OCI-LY3 (cell line): ENCODE measurements around the gene DNAJC19.

Source experiments
- H2AFZ ChIP-seq: fragments of 200-600, 300-600 bp; shearing (Covaris generic); 2 replicates; pipeline ENCODE4 v1.6.0; 2014; ENCODE audit warnings: antibody characterized with exemption, low read depth, low read length
- H3K27ac ChIP-seq: fragments of 200-600, 300-600 bp; sonication (generic); 2 replicates; pipeline ENCODE4 v1.5.1; 2014; ENCODE audit warnings: mild to moderate bottlenecking, low read length, moderate library complexity, mixed read lengths
- H3K27me3 ChIP-seq: fragments of 200-600, 300-600 bp; sonication (generic); 2 replicates; pipeline ENCODE4 v1.6.1; 2014; ENCODE audit warnings: low read depth, low read length, mixed read lengths
- H3K36me3 ChIP-seq: fragments of 200-600, 300-600 bp; sonication (generic); replicated peaks from 2 replicates; pipeline ENCODE3; 2014; ENCODE audit warnings: low read depth, low read length, mixed read lengths
- H3K4me1 ChIP-seq: fragments of 300-600, 200-600 bp; sonication (generic); 2 replicates; pipeline ENCODE4 v1.6.1; 2014; ENCODE audit warnings: low read length, mixed read lengths
- H3K4me2 ChIP-seq: fragments of 200-600, 300-600 bp; sonication (generic); 2 replicates; pipeline ENCODE4 v1.6.1; 2014; ENCODE audit warnings: low read length, mixed read lengths
- H3K4me3 ChIP-seq: fragments of 300-600, 200-600 bp; sonication (generic); 2 replicates; pipeline ENCODE4 v1.5.1; 2014; ENCODE audit warnings: antibody characterized with exemption, mild to moderate bottlenecking, low read length, moderate library complexity
- H3K79me2 ChIP-seq: fragments of 300-600, 200-600 bp; shearing (Covaris generic); 2 replicates; pipeline ENCODE4 v1.6.1; 2014; ENCODE audit warnings: mild to moderate bottlenecking, low read length, mixed read lengths
- H3K9ac ChIP-seq: fragments of 300-600, 200-600 bp; shearing (Covaris generic); 2 replicates; pipeline ENCODE4 v1.6.0; 2014; ENCODE audit warnings: mild to moderate bottlenecking, low read length, moderate library complexity
- H3K9me3 ChIP-seq: fragments of 200-600, 300-600 bp; shearing (Covaris generic); 2 replicates; pipeline ENCODE4 v1.6.1; 2014; ENCODE audit warnings: low read length, mixed read lengths; ENCODE audit not compliant: insufficient read depth
- H4K20me1 ChIP-seq: fragments of 200-600, 300-600 bp; sonication (generic); 2 replicates; pipeline ENCODE4 v1.6.1; 2016; ENCODE audit warnings: low read length, mixed read lengths; ENCODE audit not compliant: insufficient read depth
- CTCF ChIP-seq: fragments of 200-600, 300-600 bp; sonication (generic); IDR thresholded peaks from 2 replicates; pipeline ENCODE4 v1.5.1; 2014; ENCODE audit warnings: antibody characterized with exemption, low read length, low read depth
- EZH2phosphoT487 ChIP-seq: fragments of 200-600 bp; shearing (Covaris generic); IDR thresholded peaks from 2 replicates; pipeline ENCODE4 v1.6.1; 2018; ENCODE audit warnings: antibody characterized with exemption, mixed run types, low read depth

Gene DNAJC19

GRCh38 chr3:180940826-180941225 is 48.7 kb downstream of the DNAJC19 start:
- peaks cover 95% of the 10 kb centered on the region for H3K79me2 ChIP-seq
- no peak for TF ChIP-seq CTCF
- no peak for TF ChIP-seq EZH2phosphoT487
- H3K4me1 ChIP-seq, result no peaks in the 10 kb centered on the region
- H3K9me3 ChIP-seq, result no peaks in the 10 kb centered on the region
- no peak overlapping the region for H3K4me2 ChIP-seq
- H3K36me3 ChIP-seq, result peaks cover 35% of the 10 kb centered on the region
- H3K27ac ChIP-seq, result no peak overlapping the region
- no peak overlapping the region for H2AFZ ChIP-seq
- H4K20me1 ChIP-seq, result peaks cover 6% of the 10 kb centered on the region
- H3K9ac ChIP-seq, result no peak overlapping the region
- no peak overlapping the region for H3K4me3 ChIP-seq
- no peaks in the 10 kb centered on the region for H3K27me3 ChIP-seq

DNA sequence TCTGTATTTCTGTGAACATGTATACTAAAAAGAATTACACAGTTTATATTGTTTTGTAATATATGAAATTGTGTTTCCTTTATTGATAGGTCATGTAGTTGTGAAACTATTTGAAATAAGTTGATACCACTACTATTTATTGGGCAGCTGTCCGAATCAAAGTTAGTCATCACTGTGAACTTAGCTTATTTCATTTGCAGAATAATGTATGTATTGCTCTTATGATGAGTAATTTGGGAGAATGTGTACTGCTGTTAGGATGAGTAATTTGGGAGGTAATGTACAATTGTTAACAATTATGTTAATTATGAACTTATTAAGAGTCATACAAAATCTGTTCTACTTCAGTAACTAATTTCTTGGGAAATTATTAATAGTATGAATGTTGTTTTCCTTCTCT is 54.9 kb downstream of the DNAJC19 start:
- Histone ChIP-seq H3K36me3 (peaks cover 19% of the 10 kb centered on the region), H3K4me2 (no peak overlapping the region)

More for the DNA sequence above, 54.9 kb downstream of the DNAJC19 start:
- Histone ChIP-seq H2AFZ (no peak overlapping the region), H3K27ac (no peak overlapping the region), H3K9me3 (no peaks in the 10 kb centered on the region), H3K79me2 (peaks cover 99% of the 10 kb centered on the region), H4K20me1 (peaks cover 49% of the 10 kb centered on the region), H3K4me1 (no peaks in the 10 kb centered on the region), H3K4me3 (no peak overlapping the region), H3K9ac (no peak overlapping the region), H3K27me3 (no peaks in the 10 kb centered on the region)
- TF ChIP-seq EZH2phosphoT487, result no peak
- no peak for TF ChIP-seq CTCF
